Neutrophil (primary cell): Measurements from ENCODE around the gene MXD3.

Source experiments
- H3K27ac ChIP-seq: fragments of 200-600 bp; sonication (generic); 2 replicates; pipeline ENCODE4 v1.5.1; 2016; ENCODE audit warnings: mild to moderate bottlenecking, moderate library complexity
- H3K27me3 ChIP-seq: fragments of 200-600 bp; sonication (generic); 2 replicates; pipeline ENCODE4 v1.6.0; 2016; ENCODE audit warnings: mild to moderate bottlenecking
- H3K36me3 ChIP-seq: fragments of 200-600 bp; sonication (generic); 2 replicates; pipeline ENCODE4 v1.5.1; 2017
- H3K4me1 ChIP-seq, 2 experiments: fragments of 200-600 bp in 1 of 2; sonication (generic) in 1 of 2; 1 replicate in 1 of 2; 2 replicates in 1 of 2; pipeline versions ENCODE4 v1.5.1 to v1.6.1; 2013 to 2016; ENCODE audit warnings: low read depth in 1 of 2, low read length in 1 of 2, mild to moderate bottlenecking in 1 of 2, moderate library complexity in 1 of 2; ENCODE audit not compliant: control insufficient read depth in 1 of 2, insufficient read depth in 1 of 2
- H3K4me3 ChIP-seq, 2 experiments: fragments of 200-600 bp in 1 of 2; sonication (generic) in 1 of 2; 1 replicate in 1 of 2; 2 replicates in 1 of 2; pipeline ENCODE4 v1.5.1; 2013 to 2016; ENCODE audit warnings: low read depth in 1 of 2, low read length in 1 of 2, mild to moderate bottlenecking in 1 of 2, moderate library complexity in 1 of 2
- H3K9me3 ChIP-seq: fragments of 200-600 bp; sonication (generic); 2 replicates; pipeline ENCODE4 v1.5.1; 2016
- CTCF ChIP-seq: fragments of 200-600 bp; sonication (generic); IDR thresholded peaks from 2 replicates; pipeline ENCODE4 v1.5.1; 2016; ENCODE audit warnings: antibody characterized with exemption

MXD3 gene

GRCh38 chr5:177339107-177339638 is 27.5 kb upstream of the MXD3 start:
- peaks cover 43% of the 10 kb centered on the region for H3K36me3 ChIP-seq
- peak overlapping the region; percentile 44 to 48 for H3K4me3 ChIP-seq
- H3K9me3 ChIP-seq, result no peaks in the 10 kb centered on the region
- H3K27ac ChIP-seq, result peak overlapping the region; percentile 93
- no peaks in the 10 kb centered on the region for H3K27me3 ChIP-seq
- TF ChIP-seq CTCF, result peak; percentile 24
- H3K4me1 ChIP-seq, result peaks cover 45 to 49% of the 10 kb centered on the region in 2 experiments

DNA sequence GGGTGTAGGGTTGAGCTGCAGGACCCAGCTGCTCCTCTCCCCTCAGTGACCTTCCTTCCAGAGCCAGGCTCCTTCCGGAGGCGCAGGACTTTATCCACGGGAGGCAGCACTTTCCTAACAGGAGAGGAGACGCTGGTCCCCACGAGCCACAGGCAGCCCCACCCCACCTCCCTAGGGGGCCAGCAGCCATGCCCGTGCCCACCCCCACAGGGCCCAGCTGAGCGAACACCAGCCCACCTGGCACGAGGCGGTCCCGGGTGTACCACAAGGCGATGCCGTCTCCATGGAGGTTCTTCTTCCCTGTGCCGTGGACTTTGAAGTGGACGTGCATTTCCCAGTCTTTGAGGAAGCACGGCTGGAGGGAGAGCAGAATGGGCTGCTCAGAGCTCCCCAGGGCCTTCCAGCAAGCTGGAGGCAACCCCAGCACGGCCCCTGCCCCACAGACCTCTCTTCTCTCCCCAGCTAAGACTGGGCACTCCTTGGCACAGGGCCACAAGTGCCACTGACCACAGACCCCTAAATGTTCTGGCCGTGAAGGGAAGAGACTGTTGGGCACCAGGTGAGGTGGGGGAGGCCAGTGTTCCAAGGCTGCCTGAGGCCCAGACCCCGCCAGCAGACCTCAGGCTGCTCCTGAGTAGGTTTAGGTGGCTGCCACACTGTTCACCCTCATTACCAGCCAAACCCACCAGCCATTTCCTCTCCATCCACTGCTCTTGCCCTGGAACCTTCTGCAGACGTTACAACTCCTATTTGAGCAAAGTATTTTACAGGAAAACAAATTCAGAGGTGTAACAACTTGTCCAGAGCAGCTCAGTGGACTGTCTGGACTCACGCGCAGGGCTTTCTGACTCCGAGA is 26.8 kb upstream of the MXD3 start:
- Histone ChIP-seq H3K4me3 (peak overlapping the region; percentile 44 to 48), H3K4me1 (peaks cover 45 to 49% of the 10 kb centered on the region in 2 experiments), H3K9me3 (no peaks in the 10 kb centered on the region), H3K36me3 (peaks cover 47% of the 10 kb centered on the region), H3K27ac (peak overlapping the region; percentile 93), H3K27me3 (no peaks in the 10 kb centered on the region)
- TF ChIP-seq CTCF, result no peak

- H3K27ac ChIP-seq, result peak overlapping the region; percentile 93
- TF ChIP-seq CTCF, result no peak
- no peaks in the 10 kb centered on the region for H3K9me3 ChIP-seq
- no peaks in the 10 kb centered on the region for H3K27me3 ChIP-seq
- H3K4me3 ChIP-seq, result no peak overlapping the region
- H3K36me3 ChIP-seq, result peaks cover 60% of the 10 kb centered on the region
- H3K4me1 ChIP-seq, result peaks cover 46 to 55% of the 10 kb centered on the region in 2 experiments
Measured at GRCh38 chr5:177336603-177337494, 25.2 kb upstream of the MXD3 start.

DNA sequence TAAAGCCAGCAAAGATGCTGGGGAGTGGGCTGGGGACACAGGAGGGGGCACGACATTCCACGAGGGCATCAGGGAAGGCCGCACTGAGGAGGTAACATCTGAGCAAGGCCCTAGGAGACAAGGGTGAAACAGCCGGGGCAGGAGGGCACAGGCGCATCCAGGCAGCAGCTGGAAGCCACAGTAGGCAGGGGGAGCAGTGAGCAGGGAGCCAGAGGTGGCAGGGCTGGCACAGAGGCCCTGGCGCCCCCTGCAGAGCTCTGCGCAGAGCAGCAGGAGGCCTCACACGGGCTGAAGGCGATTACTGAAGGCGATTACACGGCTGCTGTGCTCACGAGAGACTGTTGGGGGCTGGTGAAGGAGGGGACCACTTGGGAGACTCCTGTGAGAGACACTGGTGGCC is 24.4 kb upstream of the MXD3 start:
- Histone ChIP-seq H3K27me3 (no peaks in the 10 kb centered on the region), H3K9me3 (no peaks in the 10 kb centered on the region), H3K36me3 (peaks cover 68% of the 10 kb centered on the region), H3K27ac (peak overlapping the region; percentile 93), H3K4me3 (no peak overlapping the region), H3K4me1 (peaks cover 49 to 61% of the 10 kb centered on the region in 2 experiments)
- TF ChIP-seq CTCF, result no peak

- TF ChIP-seq CTCF, result no peak
- Histone ChIP-seq H3K36me3 (peaks cover 72% of the 10 kb centered on the region), H3K4me3 (no peak overlapping the region), H3K4me1 (peaks cover 49 to 59% of the 10 kb centered on the region in 2 experiments), H3K27ac (no peak overlapping the region), H3K9me3 (no peaks in the 10 kb centered on the region), H3K27me3 (no peaks in the 10 kb centered on the region)
Measured at GRCh38 chr5:177335701-177336065, 24.0 kb upstream of the MXD3 start.
